Hematopoietic multipotent progenitor cell treated with erythropoietin and hydrocortisone succinate and interleukin-3 and kit ligand, for 15 days (in vitro differentiated cells): ENCODE data around the gene EGF.
"Not testable (repeated sequence)": the region's sequence is repeated elsewhere in the genome, so short reads cannot be mapped to it uniquely, and the experiment has no call there.

Source experiments
- DNase-seq: peaks from one replicate; pipeline ENCODE4 v3.0.0-alpha.2; 2015; ENCODE audit warnings: low spot score

The EGF gene

DNA sequence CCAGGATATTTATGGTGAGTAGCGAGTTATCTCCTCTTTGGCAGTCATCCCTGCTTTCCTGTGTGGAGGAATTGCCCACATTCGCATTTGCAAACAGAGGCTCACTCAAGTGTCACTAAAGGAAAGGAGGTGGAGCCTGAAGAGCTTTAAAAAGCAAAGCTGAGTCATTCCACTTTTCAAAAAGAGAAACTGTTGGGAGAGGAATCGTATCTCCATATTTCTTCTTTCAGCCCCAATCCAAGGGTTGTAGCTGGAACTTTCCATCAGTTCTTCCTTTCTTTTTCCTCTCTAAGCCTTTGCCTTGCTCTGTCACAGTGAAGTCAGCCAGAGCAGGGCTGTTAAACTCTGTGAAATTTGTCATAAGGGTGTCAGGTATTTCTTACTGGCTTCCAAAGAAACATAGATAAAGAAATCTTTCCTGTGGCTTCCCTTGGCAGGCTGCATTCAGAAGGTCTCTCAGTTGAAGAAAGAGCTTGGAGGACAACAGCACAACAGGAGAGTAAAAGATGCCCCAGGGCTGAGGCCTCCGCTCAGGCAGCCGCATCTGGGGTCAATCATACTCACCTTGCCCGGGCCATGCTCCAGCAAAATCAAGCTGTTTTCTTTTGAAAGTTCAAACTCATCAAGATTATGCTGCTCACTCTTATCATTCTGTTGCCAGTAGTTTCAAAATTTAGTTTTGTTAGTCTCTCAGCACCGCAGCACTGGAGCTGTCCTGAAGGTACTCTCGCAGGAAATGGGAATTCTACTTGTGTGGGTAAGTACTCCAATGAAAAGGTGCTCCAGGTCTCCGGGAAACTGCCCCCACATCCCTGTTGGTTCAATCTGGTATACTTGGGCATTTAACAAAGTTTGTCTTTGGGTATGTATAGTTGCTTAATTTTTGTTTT, at the start of gene EGF:
Gene EGF, plus strand, starts transcription at position 178 of the 890 bp plus-strand sequence. Its CDS starts 453 bp downstream, at position 631.
- no peak for DNase-seq

DNA sequence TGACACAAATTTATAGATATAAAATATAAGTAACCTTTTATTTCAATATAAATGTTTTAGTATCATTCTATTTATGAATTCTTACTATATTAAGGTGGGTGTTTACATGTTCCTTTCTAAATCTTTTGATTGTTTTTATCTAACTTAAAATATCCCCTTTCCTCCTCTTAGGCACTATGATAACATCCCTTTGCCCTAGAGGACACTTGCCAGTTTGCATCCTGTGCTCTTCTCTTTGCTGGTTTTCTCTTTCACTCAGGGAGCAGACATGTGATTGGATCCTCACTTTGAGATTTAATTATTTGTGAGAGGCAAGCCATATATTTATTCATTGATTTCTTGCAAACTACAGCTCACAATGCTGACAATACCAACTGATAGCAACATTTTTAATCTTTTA, 48.5 kb upstream of the EGF start:
- no peak for DNase-seq

DNA sequence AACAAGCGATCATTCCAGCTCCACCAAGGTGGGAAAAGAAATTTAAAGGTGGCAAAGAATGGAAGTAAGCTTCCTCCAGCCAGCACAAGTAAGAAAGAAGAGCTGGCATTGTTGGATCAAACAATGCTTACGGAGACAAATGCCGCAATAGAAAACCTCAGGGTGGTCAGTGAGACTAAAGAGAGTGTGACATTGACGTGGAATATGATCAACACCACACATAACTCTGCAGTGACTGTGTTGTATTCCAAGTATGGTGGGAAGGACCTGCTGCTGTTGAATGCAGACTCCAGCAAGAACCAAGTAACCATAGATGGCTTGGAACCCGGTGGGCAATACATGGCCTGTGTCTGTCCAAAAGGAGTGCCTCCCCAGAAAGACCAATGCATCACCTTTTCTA, 42.6 kb upstream of the EGF start:
- no peak for DNase-seq

DNA sequence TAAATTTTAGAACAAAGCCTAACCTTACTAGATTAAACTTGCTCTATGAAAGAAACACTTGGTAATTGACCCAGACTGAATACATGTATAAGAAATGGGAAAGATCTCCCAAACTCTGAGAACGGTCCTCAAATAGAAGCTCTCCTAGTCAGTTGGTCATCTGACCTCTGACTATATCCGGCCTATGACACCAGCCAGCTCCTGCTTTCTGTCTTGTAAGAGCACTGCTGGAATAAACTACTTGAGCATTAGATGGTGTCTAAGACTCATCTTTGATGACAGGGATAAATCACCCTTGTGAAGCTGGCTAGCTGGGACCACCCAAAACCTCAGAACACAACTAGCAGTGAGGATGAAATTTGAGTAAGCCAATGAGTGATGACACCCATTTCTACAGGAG, 40.6 kb upstream of the EGF start:
- no peak for DNase-seq

DNA sequence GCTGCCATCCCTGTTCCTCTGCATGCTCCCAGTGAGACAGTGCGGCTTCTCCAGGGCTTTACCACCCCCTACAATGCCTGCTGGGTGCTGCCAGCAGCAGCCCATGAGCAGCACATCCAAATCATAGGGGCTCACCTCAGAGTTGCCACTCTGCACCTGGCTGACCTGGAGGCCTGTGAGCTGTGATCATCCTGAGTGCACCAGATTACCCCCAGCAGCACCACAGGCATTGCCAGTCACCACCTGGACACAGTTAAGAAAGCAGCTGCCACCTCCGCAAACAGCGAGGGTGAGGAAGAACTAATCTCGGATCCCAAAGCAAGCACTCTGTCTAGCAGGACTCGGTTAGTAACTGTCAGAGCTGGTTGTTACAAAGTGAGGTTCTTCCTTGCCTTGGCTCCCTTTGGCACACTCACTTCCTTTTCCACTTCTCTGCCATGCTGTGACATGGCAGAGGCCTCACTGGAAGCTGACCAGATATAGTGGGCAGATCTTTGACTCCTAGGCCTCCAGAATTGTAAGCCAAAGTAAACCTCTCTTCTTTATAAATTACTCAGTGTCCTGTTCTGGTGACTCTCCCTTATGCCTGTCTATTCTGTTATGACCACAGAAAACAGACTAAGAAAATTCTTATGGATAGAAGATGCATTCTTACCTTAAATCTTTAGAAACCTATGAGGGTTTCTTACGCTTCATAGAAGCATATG, 39.6 kb upstream of the EGF start:
- DNase-seq, result no peak

DNA sequence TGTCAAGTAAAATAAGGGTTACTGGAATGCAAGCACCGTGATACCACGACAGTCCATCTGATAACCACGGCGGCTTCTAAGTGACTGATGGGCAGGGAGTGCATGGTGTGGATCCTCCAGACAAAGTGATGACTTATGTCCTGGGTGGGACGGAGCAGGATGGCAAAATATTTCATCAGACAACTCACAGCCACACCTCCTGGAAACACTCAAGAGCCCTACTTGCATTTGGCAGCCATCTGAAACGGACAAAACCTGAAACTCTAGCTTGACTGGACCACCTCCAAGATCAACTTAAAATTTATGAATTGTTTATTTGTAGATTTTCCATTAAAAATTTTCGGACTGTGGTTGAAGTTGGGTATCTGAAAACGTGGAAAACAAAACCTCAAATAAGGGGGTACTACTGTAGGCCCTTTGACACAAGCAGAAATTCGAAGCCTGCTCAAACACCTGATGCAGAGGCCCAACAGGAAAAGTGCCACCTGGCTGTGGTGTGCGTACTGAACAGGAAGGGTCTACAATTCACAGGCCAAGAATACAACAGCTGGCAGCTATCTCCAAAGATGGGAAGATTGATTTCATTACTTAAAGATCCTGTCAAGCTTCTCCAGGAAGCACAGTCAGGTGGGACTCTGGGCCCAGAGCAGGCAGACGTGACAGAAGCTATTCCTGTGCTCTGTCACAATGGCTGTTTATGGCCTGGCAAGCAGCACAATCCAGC, 38.7 kb upstream of the EGF start:
- no peak for DNase-seq

DNA sequence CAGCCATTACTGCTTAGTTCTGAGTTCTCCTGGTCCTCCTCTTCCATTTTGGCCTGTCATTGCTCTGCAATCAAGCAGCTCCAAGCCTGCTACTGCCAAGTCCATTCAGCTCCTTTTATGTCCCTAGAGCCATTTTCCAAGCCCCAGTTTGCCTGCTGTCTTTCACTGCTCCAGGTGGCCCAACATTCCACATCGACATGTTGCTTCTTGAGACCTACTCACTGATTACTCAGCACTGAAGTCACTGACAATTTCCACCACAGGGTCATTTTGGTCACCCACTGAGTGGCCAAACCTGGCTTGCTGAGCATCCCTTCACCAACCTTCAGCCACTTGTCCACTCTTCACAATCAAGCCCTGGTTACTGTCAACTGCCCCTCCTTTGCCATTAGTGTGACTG, 37.6 kb upstream of the EGF start:
- no peak for DNase-seq

DNA sequence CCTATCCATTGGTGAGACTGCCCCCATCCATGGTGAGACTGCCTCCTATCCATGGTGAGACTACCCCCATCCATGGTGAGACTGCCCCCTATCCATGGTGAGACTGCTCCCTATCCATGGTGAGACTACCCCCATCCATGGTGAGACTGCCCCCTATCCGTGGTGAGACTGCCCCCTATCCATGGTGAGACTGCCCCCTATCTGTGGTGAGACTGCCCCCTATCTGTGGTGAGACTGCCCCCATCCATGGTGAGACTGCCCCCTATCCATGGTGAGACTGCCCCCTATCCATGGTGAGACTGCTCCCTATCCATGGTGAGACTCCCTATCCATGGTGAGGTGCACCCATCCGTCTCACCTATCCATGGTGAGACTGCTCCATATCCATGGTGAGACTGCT, 37.1 kb upstream of the EGF start:
- DNase-seq, result not testable (repeated sequence)

DNA sequence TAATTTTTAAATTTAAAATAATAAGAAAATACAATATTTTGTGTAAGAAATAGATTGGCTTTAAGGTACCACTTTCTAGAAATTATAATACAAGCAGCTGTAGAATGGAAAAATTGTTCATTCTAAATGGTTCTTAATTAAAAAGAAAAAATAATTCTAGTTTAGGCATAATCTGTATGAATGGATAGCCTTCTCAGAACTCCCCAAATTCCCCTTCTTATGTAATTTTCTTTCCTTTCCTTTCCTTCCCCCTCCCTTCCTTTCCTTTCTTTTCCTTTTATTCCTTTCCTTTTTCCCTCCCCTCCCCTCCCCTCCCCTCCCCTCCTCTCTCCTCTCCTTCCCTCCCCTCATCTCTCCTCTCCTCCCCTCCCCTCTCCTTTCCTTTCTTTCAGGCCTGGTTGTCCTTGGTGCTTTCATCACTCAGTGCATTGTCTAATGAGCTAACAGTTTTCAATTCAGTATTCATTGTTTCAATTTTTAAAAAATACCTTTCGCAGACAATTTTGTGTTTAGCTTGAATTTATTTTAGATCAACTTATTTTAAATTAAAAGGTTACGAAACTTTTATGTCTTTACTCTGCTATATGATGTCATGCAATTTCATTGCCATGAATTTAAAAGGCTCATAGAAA, 35.9 kb upstream of the EGF start:
- DNase-seq, result no peak

DNA sequence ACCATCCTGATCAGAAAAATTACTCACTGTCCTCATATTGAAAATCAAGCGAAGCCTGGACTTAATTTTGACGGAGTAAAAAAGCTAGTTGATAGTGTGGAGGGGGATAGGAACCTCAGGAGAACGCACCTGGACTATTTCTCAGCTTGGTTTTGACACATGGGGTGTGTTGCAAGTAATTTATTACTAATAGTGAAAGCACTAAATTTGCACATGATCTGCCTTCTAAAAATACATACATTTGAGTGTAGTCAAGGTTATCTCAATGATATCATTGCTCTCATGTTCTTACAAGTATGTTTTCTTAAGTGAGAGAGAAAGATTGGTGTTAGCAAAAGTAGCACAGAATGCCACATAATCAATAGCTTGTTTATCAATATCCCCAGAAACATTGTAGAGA, 35.3 kb upstream of the EGF start:
- DNase-seq, result no peak

DNA sequence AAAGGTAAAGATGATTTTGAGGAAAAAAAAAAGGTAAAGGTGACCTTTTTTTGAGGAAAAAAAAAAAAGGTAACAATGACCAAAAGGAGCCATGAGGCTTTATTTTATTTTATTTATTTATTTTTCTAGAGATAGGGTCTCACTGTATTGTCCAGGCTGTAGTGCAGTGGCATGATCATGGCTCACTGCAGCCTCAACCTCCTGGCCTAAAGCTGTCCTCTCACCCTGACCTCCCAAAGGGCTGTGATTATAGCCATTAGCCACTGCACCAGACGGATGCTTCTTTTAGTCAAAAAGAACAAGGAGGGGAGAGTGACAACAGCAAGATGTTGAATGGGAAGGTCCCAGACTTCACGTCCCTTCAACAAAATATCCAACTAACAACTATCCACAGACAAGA, 34.3 kb upstream of the EGF start:
- DNase-seq, result no peak

DNA sequence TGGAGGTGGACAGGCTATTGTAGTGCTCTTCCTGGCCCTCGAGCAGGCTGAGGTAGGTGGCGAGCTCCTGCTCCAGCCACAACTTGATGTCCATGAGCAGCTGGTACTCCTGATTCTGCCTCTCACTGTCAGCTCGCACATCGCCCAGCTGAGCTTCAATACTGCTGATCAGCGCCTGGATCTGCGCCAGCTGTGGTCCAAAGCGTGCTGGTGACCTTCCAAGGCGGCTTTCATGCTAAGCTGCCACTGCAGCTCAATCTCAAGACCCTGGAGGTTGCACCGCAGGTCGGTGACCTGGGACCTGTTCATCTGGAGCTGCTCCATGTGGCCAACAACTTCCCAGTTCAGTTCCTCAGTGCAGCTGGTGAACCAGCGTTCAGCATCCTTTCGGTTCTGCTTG, 33.6 kb upstream of the EGF start:
- DNase-seq, result no peak

DNA sequence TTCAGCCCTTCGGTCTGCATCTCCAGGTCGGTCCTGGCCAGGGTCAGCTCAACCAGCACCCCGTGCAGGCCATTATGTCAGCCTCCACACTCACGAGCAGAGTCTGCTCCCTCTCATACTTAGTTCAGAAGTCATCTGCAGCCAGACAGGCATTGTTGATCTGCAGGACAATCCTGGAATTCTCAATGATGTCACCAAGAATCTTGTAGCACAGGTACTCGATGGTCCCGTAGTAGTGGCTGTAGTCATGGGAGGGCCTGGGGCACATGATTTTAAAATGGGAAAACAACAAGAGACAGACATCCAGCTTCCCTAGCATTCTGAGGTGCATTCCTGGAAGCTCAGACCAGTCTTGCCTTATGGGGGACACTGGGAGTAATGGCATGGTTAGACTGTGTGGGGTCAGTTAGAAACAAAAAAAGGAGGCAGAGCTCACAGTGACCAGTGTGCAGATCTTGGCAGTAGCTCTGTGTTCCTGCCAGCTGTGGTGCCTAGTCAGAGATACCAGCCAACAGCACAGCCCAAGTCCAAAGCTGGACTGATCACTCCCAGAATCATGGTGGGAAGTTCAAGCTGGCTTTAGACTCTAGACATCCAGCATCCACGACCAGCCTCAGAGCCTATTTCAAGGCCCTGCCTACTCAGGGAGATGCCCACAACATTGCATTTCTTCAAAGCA, 32.9 kb upstream of the EGF start:
- no peak for DNase-seq

DNA sequence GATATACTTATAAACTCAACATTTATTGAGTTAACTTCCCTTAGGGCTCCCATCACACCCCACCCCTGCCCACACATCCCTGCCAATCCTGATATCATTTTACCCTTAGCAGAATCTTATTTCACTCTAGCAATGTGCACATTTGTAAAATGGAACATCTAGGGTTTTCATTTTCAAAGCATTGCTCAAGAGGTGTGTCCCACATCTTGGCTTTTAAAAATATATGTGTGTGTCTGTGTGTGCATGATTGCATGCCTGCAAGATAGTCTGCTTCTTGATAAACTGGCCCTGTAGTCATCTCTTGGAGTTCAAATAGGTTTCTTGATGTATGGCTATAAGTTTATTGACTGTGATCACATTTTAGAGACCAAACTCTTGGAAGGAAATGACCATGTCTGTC, 26.4 kb upstream of the EGF start:
- no peak for DNase-seq

DNA sequence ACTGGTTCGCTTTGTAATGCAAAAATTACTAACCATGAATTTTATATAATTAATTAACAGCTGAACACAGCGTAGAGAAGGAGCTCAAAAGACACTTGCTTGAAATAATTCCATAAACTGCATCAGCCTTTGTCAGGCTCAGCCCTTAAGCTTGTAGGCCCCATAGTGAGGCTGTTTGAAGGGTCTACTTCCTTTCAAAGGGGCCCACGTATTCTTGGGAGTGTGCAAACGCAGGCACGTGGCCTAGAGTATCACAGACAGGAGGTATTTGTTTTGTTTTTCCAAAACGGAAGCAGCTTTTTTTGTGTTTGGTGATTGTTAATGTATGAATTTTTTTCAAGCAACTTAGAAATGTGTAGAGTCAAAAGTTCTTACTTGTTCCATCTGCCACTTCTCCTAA, 25.6 kb upstream of the EGF start:
- no peak for DNase-seq

DNA sequence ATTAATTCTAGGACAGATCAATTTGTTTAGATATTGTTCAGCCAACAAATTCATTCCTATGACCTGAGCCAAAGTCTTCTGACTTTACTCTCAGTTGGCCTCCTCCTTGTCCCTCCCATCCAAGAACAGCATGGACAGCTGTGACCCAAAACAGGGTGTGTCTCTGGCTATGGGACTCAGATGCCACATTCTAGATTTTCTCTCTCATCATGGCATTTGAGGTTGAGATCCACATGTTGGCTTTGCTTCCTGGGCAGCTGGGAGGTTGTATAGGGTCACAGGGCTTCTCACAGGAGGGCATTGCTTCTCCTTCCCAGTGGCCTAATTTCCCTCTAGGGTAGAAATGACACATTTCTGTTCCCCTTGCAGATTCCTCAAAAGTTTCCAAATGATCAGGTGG, 22.6 kb upstream of the EGF start:
- DNase-seq, result no peak

DNA sequence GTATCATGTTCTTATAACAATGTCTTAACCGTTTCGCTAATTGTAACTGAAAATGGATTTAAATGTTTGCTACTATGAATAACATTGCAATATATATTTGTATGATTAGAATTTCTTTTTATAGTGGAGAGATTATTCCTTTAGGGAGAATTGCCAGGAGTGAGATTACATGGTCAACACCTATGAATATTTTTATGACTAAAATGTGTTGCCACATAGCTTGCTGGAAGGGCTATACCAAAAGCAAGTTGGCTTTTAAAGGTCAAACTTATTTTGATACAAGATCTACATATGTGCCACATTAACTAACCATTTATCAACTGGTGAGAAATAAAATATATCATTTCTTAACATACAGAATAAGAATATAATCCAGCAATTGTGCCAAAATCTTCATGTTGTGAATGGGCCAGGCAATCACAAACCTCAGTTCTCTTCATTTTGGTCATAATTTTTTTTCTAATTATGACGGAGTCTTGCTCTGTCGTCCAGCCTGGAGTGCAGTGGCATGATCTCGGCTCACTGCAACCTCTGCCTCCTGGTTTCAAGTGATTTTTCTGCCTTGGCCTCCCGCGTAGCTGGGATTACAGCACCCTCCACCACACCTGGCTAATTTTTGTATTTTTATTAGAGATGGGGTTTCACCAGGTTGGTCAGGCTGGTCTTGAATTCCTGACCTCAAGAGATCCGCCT, 10.0 kb upstream of the EGF start:
- no peak for DNase-seq

DNA sequence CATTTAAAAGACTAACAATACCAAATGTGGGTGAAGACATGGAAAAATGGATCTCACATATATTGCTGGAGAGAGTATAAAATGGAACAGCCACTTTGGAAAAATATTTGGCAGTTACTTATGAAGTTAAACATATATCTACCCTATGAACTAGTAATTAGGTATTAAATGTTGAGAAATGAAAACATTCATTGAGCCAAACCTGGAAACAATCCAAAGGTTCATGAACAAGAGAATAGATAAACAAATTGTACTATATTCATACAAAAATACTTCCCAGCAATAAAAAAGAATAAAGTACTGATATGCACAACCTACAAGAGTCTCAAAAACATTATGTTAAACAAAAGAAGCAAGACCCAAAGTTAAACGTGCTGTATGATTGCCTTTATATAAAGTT, 4.0 kb upstream of the EGF start:
- no peak for DNase-seq

DNA sequence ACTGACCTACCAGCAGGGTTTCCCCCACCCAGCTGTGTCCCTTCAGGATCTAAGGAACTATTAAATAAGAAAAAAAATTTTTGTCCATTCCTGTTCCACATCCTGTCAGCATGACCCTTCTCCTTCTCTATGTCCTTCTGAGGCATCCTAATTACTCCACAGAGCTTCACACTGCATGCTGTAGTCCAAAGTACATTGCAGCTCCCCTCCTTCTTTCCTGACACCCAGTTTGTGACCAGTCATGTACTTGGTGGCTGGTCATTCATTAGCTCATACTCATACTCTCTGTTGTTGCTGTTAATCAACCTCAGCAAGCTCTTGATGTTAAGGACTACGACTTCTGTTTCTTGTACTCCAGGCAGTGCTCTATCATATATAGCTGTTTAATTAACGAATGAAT, 2.4 kb upstream of the EGF start:
- no peak for DNase-seq

DNA sequence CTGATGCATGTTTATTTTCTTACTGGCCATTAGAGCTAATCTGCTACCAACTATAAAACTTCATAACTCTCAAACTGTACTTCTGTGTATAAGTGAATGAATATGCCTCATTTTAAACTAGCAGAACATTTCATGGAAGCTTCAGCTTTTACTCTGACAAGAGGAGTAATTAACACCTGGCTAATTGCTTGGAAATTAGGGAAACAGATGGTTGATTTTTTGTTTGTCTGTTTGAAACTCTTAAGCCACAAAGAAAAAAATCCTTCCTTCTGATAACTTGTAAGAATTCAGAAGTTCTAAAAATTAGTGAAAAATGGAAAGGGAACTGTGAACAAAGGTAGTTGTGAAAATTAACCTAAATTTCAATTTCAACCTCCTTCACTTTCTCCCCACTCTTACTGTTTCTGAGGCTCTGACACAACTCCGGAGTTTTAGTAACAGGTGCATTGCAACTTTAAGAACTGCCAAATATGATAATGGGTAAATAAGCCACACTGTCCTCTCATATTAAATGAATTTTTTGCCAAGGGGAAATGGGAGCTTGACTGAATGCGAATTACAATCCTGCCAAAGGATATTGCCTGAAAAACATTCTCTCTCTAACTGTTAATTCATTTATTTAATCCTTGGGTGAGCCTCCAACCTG, 1.0 kb downstream of the EGF start:
- DNase-seq, result no peak

DNA sequence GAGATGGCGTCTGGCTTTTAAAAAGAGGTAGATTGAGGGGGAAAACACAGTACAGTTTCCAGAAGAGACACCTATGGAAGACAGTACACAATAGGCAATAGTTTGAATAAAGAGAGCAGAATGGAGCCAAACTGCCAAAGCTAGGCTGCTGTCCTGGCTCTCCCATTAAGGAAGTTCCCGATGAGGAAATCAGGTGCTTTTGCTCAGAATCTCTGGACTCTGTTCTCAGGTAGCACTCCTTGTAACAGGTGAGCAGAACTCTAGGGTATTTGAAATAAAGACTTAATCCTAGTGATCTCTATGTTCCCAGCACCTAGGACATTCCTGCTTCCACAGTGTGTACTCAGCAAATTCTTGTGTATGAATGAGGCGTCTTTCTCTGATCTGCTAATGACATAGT, 1.6 kb downstream of the EGF start:
- DNase-seq, result no peak
